ENCODE measurements around the gene TFAP2B. TPM values are rescaled to one million over a fixed set of nuclear protein-coding genes. Genes with fewer than 3 reads are reported as not detected.
A peak's percentile ranks its signal among the peaks of the same experiment; 100 is the strongest.

Gene TFAP2B
- 0.15 TPM for polyA plus RNA-seq (ENCODE audit: insufficient read length)

DNA sequence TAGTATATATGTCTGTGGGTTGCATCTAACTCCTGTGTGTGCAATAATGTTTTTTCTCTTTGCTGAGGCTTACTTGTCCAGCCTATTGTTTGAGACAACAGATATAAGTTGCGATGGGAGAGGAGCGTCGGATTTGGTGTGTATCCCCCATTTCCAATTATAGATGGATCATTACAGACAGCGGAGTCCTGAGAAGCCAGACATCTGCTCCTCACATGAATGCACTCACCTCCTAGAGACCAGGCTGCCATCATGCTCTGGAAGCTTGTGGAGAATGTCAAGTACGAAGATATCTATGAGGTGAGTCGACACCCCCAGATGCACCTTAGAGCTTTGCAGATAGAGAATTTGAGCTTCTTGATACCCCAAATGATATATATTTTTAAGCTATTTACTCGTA lies at the start of gene TFAP2B:
Gene TFAP2B, plus strand, starts transcription at position 199 of the 400 bp plus-strand sequence. Its CDS starts 21 bp downstream, at position 220.
- DNase-seq: no peak

DNA sequence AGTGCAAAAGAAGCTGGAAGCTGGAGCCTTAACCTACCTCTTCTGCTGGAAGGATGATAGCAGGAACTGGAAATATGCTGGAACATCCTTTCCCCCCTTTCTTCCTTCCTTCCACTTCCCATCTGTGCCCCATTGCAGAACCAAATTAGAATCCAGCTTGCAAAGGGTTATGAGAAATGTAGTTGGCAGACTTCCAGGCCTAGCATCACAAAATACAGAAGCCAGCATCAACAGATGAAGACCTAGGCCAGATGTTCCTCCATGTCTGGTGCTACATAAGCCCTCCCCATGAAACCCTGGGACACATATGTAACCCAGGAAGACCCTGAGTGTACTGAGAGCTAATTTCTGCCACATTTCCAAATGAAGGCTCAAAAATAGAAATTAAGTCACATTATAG lies 40.0 kb upstream of the TFAP2B start:
- no peak for DNase-seq

DNA sequence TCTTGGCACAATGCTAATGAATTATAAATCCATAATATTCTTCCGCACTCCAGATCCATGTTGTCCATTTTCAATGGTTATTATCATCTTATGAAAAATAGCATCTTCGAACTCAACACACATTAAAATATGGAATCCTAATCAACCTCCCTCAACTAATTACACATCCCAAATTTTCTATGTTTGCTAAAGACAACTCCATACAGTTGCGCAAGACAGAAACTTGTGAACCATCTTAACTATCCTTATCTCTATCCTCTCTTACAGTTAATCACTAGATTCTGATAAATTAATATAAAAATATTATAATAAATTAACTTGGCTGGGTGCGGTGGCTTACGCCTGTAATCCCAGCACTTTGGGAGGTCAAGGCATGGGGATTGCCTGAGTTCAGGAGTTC lies 38.3 kb upstream of the TFAP2B start:
- no peak for DNase-seq

DNA sequence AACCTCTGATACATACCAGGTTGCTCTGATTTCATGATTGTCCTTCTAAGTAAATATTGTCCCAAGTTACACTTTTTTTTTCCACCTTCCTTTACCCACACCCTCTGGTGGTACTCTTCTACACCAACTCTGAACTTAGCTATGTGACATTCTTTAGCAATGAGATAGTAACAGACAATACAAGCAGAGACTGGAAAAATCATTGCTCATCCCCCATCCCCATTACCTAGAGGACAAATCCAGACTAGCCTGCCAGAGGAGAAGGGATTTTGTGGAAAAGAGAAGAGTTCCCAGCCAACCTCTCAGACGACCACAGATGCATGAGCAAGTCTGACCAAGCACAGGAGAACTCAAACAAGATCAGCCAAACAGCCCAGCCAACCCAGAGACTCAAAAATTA lies 32.8 kb upstream of the TFAP2B start:
- no peak for DNase-seq

DNA sequence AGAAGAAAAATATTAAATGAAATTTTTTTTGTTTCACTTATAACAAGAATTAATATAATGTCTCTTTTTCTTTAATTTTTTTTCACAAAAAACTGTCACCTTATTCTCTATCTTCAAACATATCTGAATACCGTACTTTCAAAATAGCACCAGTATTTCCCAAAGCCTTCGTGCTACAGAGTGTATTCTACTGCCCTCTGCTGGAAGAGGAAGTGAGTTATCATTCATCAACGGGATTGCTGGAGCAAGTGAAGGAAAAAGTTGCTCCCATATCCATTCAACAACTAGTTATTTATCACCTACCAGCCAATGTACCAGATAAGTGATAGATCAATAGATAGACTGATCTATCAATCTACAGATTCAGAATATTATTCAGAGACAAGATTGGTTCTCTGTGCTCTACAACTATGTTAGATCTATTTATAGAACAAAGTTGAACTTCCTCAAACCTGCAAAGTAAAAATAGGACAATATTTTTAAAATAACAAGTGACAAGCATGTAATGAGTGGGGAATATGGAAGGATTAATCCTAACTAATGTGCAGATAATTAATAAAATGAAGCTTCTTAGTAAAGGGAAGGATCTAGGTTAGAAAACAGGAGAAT lies 26.7 kb upstream of the TFAP2B start:
- DNase-seq: peak; percentile 16

DNA sequence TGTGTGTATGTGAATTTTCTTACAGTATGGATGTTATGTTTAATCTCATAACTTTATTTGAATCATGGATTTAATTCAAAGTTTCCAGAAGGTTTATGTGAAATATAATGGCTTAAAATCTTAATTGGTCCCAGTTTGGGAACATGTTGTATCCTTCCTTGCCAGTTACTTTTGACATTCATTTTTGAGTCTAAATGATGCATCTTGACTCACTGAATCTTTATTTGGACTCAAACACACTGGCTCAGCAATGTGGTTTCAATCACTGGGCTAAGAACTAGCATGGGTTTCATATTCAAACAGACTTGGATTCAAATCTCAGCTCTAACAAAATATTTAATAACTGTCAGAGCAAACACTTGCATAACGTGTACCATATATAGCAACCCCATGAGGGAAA lies 25.9 kb upstream of the TFAP2B start:
- no peak for DNase-seq

DNA sequence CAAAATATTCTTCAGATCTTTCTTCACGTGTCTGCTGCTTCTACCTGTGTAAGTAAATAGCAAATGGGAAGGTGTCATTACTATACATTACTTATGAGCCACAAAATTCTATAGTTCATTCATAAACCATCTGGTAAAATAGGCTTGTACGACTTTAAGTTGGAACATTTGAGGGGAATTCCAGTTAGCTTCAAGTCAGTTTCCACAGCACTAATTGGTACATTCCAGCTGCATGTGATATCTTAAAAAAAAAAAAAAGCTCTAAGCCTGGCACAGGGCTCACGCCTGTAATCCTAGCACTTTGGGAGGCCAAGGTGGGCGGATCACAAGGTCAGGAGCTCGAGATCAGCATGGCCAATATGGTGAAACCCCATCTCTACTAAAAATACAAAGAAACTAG lies 23.1 kb upstream of the TFAP2B start:
- DNase-seq: no peak

DNA sequence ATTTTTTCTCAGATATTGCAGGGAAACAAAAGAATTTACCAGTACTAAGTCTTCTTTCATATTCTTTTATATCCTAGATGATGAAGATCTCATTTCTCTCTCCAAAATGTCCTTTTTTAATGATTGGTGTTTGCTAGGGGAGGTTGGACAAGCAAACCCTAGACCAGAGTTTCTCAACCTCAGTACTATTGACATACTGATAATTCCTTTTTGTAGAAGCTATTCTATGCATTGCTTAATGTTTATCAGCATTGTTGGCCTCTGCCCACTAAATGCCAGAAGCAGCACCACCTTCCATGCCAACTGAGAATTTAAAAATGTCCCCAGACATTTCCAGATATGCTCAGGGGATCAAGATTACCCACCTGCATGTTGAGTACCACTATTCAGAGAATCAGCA lies 14.4 kb upstream of the TFAP2B start:
- DNase-seq: no peak

DNA sequence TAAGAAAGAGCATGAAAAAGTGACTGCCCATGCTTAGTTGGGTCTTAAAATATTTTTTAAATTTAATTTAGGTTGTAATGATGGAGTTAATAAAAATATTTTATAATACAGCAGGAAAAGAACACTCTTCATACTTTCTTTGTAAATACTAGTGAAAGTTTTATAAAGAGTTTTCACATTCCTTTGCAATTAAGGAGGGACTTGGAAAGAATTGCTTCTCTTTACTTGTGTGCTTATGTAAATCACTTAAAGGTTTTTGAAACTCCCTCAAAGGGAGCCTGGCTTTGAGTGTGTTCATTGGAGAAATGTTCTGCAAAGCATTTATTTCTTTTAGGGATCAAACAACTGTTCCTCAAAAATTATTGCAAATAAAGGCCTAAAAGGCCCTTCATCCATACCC lies 11.6 kb upstream of the TFAP2B start:
- no peak for DNase-seq

DNA sequence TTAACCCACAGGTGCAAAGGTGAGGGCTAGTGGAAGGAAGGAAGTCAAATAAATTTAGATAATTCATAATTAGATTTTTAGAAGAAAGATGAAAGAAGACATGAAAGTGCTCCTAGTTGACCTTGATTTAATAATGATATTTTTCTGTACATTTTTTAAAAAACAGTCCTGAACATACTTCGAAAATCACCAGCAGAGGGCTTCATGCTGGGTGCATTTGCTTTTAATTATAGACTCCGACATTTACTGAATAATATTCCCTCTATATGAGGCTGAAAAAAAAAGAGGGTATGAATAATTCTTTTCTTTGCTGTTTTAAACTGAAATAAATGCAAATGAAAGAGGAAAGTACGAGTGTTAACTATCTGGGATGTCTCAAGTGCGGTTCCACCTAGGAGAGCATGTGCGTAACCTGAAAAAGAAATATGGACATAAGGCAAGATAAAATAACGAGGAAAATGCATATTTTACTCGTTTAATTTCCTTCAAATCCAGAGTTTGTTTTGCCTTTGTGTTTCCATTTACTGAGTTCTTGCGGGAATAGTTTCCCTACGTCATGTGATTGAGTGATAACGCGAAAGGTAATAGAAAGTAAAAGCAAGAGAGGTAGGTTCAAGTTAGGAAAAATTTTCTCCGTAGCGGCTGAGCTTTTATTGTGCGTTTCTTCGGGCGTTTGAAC lies 3.1 kb upstream of the TFAP2B start:
- DNase-seq: no peak

DNA sequence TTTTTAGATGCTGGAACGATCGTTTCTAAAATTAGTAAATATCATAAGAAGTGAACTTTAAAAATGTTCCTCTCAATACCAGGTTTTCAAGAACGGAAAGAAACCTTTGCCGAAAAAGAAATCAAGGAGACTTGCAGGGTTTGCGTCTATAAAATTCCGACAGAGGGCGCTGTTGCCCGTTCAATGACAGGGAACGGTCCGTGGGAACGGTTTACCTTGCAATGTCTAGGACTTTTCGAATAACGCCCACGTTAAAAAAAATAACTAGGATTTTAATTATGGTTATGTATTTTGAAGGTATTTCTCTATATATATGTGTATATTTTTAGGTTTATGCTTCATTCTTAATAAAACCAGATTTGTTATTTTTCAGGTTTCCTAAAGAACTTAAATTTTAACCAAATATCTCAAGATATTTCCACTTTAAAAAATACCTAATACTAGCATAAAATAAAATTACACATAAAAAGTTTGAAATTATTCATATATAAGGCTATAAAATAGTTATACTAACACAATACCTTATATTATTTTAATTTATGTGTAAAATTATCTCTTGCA lies 2.5 kb upstream of the TFAP2B start:
- DNase-seq: peak; percentile 73

DNA sequence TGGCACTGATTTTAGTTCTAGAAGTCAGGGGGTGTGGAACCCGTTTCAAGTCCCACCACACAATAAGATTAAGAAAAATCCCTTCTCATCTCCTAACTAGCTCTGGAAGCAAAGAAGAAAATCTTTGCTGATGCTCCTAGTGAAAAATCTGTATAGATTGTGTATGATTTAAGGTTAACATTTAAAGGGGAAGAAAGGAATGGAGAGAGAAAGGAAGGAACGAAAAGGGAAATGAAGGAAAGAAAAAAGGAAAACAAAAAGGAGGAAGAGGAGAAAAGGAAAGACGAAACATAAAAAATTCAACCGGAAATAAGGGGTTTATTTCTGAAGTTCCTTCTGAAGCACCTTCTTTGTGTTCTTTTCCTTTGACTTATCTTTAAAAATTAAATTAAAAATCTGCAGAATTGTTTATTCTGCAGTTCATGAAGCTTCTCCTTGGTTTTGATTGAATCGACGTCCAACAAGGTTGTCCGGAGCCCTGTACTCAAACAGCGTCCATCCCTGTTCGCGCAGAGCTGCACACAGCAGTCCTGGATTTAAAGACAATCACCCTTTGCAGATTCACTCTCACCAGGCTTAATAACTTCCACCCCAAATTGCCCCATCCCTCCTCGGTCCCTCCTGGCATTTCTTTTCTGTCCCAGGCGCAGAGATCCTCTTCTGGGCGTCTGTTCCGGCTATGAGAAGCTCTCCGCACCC lies 1.6 kb upstream of the TFAP2B start:
- DNase-seq: no peak

DNA sequence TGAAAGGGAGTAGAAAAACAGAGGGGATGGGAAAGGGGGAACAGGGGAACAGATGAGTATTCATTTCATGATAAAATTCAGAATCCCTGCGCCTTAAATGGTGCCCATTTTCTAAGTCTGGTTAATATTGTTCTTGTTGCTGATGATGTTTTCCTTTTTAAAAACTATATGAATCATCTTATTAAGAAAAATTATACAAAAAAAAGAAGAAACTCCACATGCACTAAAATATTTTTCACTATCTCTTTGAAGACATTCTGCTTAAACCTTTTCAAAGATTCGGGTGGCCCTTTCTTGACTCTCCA lies 1.1 kb upstream of the TFAP2B start:
- DNase-seq: no peak

DNA sequence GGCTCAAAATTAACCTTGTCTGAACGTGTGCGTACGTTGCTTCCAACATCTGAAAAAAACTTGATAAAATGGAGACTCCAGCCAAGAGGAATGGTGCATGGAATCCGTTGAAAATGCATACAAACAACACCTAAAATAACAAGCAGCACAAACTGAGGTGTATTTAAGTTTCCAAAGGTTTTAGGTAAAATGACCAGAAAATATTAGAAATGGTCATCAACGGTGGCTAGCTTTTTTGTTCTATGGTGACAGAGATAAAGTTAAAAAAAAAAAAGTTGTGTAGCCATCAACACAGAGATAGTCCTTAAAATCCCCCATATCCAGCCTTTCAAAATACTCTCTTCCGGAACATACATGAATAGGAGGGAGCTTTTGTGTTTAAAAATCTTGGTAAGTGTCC lies 651 bp upstream of the TFAP2B start:
- no peak for DNase-seq

DNA sequence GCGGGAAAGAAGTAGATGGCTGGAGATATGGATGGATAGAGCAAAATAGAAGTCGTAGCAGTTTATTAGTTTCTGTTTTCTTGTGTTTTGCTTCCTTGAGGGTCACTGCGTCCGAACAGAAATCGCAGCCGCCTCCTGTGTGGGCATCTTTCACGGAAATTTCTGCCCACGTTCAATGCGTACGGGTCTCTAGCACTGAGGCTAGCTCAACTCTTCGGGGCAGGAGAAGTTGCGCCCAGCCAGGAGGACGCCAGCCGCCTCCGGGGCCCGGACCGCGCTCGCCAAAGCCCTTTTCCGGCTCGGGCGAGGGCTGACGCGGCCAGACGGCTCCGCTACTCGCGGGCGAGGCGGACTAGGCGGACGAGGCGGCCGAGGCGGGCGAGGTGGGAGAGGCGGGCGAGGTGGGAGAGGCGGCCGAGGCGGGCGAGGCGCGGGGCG lies 814 bp downstream of the TFAP2B start:
- no peak for DNase-seq

DNA sequence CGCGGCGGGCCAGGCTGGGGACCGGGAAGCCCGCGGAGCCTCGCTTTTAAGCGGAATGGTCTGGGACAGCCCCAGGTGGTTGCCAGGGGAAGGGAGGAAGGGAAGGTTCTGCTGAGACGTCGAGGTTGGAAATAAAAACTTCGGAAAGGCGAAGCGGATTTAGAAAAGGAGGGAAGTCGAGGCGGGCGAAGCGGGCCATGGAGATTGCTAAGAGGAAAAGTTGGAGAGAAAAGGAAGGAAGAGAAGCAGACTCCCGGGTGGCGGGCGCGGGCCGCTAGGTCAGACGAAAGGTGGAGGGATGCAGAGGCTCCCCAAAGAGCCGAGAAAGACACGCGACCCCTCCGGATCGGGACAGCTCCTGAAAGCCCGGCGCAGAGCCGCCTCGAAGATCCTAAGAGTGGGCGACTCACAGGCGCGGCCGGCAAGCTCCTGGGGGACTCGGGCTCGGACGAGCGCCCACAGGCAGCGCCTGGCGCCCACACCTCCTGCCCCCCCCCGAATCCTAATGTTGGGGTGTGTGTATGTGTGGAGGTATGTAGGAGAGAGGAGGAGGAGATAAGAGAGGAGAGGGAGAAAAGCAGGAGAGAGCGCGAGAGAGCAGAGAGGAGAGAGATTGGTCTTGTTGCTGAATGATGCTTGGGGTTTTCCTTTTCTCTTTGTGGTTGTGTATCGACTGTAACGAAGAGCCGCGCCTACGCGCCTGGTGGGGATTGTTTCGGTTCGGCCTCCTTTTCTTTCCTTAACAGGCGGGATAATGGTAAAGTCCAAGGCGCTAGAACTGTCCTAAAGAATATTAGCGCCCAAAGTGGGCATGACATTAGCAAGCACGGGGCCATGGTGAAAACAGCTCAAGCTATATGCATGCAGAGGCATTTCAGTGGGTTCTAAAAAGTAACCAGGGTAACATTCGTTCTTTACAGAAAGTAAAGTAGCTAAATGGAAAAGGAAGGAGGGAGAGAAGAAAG lies 1.5 kb downstream of the TFAP2B start:
- no peak for DNase-seq

DNA sequence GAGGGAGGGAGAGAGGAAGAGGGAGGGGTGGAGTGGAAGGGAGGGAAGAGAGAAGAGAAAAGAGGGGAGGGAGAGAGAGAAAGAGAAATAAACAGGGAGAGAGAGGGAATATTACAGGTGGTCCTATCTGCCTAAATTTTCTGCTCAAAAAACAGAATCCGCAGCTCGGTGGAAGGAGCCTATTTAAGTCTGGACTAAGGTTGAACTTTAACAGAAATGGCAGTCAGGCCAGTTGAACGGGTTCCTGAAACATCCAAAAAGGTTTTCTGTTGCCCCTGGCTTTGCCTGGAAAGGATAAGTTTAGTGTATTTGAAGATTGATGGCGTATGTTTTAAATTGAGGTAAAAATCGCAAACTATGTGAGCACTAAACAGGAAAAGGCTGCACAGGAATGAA lies 2.2 kb downstream of the TFAP2B start:
- DNase-seq: no peak

DNA sequence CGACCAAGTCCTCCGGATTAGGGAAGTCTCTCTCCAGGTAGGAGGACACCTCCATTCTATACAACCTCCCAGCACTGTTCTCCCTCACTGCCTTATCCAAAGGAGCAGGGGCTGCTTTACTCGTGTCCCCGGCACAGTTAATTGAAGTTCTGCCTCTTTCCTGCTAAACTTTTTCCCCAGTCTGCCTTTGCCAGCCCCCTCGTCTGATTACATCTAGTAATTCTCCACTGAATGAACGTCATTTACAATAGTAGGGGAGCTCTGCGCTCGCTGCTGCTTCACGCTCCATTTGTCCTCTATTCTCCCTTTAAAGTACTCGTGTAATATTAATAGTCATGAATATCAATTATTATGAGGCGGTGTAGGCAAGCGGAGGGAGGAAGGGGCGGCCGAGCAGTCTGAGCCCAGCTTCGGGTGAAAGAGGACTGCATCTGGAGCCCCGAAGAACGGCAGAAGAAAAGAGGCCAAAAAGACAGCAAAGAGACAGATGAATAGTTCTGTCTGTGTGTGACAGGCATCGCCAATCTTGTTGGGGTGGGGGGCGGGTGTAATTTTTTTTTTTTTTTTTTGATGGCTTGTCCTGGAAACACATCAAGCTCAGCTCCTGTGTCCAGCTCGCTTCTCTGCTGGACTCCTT lies 2.9 kb downstream of the TFAP2B start:
- DNase-seq: no peak

DNA sequence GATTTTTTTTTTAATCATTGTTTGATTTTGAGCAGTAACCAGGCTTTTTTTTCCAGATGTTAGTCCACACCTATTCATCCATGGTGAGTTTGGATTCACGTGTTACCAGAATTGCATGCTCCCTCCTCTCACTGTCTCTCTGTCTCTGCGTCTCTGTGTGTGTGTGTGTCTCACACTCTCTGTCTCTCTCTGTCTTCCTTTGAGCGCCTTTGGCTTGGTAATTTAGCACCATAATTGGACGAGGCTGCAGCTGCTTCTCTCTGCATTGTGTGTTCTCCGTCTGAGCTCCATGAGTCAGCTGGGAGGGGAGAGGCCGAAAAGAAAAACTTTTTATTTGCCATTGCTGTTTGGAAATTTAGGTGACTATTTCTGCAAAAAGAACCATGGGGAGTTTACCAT lies 3.4 kb downstream of the TFAP2B start:
- DNase-seq: no peak

DNA sequence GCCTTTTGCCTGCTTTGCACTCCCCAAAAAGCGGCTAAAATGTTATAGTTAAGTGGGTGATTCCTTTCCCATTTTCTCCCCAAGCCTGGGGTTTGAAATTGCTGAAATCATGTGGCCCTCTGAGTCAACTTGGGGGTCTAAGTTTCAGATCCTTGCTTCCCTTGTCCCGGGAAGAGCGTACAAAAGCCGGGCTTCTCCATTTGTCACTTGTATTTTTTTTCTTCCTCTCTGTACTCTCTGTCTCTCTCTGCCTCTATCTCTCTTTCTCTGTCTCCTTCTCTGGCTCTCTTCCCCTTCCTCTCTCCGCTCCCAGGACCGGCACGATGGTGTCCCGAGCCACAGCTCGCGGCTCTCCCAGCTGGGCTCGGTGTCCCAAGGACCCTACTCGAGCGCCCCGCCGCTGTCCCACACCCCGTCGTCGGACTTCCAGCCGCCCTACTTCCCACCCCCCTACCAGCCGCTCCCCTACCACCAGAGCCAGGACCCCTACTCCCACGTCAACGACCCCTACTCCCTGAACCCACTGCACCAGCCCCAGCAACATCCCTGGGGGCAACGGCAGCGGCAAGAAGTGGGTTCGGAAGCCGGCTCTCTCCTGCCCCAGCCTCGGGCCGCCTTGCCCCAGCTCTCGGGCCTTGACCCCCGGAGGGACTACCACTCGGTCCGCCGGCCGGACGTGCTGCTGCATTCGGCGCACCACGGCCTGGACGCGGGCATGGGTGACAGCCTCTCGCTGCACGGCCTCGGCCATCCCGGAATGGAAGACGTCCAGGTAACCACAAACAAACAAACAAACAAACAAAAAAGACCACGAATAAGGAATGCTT lies 4.6 kb downstream of the TFAP2B start:
- no peak for DNase-seq

DNA sequence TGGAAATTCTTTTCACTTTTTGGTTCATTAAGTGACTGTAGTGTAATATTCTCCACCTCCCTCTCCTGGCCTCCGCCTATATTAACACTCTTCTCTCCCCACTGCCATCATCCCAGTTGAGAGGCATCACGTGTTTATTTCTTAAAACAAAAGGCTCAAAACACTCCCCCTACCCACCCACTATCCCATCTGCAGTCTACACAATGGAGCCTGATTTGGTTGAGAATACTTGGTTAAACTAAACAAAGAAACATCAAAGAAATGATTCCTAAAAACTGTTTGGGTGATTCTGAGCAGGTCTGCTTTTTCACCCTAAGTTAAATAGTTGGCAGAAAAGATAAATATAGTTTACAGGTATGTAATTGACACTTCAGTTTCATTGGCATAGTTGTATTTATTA lies 5.9 kb downstream of the TFAP2B start:
- no peak for DNase-seq
